Measurements from ENCODE around the gene BRD4.

The BRD4 gene

GRCh38 chr19:15288146-15288963 is 44.0 kb downstream of the BRD4 start:
- no peak for DNase-seq

- DNase-seq: no peak
Observed at GRCh38 chr19:15287496-15287895, 44.8 kb downstream of the BRD4 start.

GRCh38 chr19:15286688-15287365 is 45.5 kb downstream of the BRD4 start:
- DNase-seq: no peak

DNA sequence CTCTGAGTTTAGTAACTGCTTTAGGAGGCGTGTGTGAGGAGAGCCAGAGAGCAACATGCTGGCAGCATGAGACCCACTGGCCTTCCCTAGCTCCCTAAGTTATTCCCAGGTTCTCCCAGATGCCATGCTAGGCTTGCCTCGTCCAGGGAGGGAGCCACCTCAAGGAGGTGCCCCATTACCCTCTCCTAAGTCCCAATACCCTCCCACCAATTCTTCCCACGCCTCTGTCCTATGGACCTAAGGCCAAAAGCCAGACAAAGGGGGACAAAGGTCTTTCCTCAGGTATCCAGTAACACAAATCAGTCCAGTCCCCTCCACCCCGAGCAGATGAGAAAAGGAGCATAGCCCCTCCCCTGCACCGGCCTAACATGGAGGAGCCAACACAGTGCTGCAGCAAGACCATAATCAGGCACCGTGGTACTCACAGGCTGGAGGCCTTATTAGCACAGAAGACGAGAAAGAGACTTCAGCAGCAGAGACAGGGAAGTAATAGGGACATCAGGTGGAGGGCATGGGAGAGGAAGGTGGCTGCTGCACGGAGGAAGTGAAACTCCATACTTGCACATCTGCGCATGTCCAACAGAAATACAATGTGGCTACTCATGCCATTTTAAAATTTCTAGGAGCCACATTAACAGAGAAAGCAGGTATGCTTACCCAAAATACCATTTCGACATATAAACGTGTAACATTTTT is 46.3 kb downstream of the BRD4 start:
- DNase-seq: no peak

GRCh38 chr19:15284896-15285295 is 47.4 kb downstream of the BRD4 start:
- DNase-seq: no peak

DNA sequence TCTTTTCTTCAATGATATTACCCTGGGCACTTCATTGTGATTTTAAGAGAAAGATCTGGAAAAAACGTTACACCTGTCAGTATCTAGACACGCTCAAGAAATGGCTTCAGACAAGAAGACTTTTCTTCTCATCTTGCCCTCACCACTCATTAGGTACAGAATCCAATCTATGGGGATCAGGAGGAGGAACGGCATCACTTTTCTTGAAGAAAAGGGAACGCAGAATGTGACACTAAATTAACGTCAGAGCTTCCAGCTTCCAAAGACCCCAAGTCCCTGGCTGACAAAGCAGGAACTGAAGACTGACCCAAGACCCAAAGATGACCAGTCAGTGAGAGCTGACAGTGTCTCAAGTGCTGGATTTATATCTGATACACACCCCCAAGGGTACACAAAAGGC is 48.2 kb downstream of the BRD4 start:
- no peak for DNase-seq

- no peak for DNase-seq
Observed at GRCh38 chr19:15283141-15283883, 49.0 kb downstream of the BRD4 start.

- no peak for DNase-seq
Observed at GRCh38 chr19:15282311-15282705, 50.0 kb downstream of the BRD4 start.

DNA sequence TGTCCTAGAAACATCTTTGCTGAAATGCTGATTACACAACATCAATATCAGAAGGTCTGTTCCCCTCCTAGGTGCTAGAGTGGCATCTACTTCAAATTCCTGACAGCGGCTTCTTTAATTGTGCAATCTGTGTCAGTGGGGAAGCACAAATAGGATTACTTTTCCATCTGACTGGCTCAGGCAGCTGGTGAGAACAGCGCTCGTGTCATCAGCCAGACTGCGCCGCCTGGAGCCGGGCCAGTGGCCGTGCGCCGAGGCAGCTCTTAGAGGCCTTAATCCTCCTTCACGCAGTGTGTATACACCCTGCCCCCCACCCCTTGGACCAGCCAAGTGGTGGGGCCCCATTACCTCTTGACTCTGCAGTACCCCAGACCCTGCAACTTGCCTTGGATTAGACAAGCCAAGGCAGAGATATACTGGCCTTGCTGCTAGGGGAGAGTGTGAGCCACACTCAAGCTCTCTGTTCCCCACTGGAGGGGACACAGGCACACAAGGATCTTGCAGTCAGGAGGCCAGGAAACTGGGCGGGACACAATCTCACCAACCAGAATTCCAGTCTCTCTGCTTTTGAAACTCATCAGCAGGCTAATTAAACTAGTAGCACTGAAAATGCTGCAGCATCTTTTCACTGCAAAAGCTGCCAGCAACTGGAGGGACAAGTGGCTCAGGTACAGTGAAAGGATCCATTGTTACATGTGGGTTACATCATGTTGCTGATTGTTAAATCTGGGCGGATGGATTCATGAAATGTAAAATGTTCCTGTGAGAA is 51.2 kb downstream of the BRD4 start:
- DNase-seq: no peak

DNA sequence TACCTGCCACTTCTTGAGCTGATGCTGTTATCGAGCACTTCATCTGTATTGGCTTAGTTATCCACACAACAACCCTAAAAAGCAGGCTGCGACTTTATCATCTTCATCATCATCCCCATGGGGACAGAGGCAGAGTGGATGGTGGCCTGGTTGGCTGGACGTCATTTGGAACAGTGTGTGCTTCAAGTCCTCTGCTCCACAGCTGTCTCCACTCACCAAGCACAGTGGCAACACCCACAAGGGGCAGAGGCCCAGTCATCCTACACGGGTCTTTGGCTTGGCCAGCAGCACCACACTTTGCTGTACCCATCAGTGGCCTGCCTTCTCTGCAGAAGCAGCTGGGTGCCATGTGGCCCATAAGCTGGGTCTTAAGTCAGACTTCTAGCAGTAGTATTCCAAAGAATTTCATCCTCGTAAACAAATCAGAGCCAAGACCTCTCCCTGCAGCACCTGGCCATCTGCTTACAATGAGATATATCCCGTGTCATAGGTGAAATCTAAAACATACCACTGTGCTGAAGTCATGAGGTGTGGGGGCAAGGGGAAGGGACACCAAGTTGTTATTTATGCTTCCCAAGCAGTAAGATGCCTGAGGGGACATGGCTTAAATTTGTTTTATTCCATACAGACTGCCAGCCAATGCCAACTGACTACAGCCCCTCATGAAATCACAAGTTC is 52.2 kb downstream of the BRD4 start:
- no peak for DNase-seq

DNA sequence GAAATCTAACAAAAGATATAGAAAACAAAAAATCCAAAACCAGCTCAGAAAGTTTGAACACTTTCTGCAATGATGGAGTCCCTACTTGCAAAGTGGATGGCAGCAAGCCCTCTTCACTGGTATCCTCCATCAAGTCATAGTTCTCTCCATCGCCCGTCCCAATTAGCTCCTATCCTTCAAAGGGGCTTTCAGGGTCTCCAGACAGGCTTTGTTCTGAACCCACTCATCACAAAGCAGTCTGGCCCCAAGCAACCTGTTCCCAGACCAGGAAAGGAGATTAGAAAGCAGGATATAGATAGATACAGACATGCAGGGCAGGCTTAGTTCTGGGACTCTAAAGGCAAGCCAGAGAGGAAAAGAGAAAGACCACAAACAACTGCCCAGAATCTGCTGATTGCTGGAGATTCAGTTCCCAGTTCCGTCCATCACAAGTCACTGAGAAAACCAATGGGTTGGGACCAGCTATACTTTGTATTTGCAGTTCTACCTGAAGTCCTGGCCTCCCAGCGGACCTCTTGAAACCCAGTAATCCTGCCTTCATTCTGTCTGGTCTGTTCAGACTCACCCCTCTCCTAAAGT is 52.9 kb downstream of the BRD4 start:
- no peak for DNase-seq

DNA sequence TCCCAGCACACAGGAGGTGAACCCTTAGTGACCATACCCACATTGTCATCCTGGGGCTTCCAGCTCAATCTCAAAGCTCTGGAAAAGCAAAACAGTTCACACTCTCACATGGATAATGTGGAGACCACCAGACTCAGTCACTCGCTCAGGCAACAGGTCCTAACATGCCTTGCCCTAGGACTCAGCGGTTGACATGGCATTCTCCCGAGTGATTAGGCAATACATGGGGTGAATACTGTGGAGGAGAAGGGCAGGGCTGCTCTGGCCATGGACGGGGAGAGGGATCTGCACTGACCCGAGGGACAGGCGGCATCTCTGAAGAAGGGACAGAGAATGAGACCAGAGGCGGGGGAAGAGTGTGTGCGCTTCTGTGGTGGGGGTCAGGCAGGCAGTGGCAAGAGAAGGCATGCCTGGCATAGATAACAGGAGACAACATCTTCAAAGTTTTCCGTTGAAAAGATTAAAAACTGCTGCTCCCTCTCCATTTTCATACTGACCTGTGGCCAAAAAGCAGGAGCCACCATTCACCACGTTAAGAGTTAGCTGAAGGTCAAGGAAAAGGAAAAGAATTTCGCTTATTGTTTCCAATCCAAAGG is 55.6 kb downstream of the BRD4 start:
- no peak for DNase-seq

GRCh38 chr19:15274477-15274876 is 57.9 kb downstream of the BRD4 start:
- DNase-seq: no peak

GRCh38 chr19:15269806-15270205 is 62.5 kb downstream of the BRD4 start:
- DNase-seq: no peak

GRCh38 chr19:15268928-15269253 is 63.4 kb downstream of the BRD4 start:
- no peak for DNase-seq

DNA sequence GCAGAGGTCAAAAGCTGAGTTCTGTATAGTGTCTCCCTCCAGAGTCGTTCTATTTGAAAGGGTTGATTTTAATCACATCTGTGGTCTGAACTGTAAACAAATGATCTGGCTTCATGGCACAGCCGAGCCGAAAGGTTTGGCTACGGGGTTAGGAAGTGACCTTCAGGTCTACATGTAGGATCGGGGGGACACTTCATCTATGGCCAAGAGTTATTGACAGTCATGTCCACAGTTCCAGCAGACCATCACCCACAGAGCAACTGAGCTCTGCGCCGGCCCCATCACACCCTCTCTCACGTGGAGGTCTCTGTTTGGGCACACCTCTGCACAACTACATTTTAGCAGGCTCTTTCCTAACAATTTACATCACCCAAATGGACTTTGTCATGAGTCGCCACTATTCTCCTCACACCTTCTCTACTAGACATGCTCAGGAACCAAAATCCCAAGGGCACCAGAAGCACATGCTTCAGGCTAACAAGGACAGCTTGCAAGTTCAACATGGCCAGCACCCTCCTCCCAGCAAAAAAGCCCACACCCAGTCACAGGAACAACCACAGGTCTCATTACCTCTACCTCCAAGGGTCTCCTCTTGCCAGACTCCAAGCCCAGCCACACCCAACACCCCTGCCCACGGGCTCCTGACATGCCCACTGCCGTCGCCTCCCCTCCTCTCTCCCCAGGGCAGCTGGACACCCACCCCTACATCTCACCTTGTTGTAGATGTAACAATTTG is 64.0 kb downstream of the BRD4 start:
- DNase-seq: no peak

- no peak for DNase-seq
Observed at GRCh38 chr19:15266683-15267082, 65.7 kb downstream of the BRD4 start.

DNA sequence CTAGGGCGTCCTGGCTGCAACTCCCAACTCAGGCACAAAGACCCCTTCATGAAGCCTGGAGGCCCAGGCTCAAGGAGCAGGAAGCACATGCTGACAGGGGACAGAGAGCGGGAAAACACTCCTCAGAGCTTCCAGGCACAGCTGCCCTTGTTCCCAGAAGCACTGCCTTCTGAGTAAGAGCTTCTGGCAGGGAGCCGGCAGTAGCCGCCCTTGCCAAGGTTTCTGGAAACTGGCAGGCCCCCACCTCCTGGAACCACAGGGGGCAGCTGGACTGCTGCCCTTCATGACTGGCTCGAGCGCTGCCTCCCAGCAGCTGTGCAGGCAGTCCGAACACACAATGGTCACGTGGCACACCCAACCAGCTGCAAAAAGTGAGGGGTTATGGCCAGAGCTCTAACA is 66.5 kb downstream of the BRD4 start:
- DNase-seq: no peak

- no peak for DNase-seq
Observed at GRCh38 chr19:15265214-15265849, 67.0 kb downstream of the BRD4 start.

- no peak for DNase-seq
Observed at GRCh38 chr19:15264933-15265206, 67.5 kb downstream of the BRD4 start.

Measured in CD4-positive, alpha-beta T cell treated with Interleukin-21 for 1 hour (primary cell).